A549 (cell line): ENCODE data around the gene WDSUB1.

Experiments
- HDAC2 ChIP-seq: fragments of 200-600 bp; sonication (generic); IDR thresholded peaks from 2 replicates; pipeline ENCODE4 v1.6.1; 2016
- JUN ChIP-seq, 2 experiments: fragments of >200 bp; sonication (Bioruptor Twin); formaldehyde crosslinking; IDR thresholded peaks; 2 replicates in 1 of 2; 3 replicates in 1 of 2; pipeline ENCODE4 v1.6.1; 2016 to 2017
- JUNB ChIP-seq: fragments of >200 bp; sonication (Bioruptor Twin); formaldehyde crosslinking; IDR thresholded peaks from 2 replicates; pipeline ENCODE4 v1.6.1; 2016
- MAZ ChIP-seq: fragments of 150-350 bp; IDR thresholded peaks from 2 replicates; pipeline ENCODE4 v1.6.1; 2014; ENCODE audit warnings: antibody characterized with exemption, low read depth, low read length, borderline replicate concordance
- NR3C1 ChIP-seq: fragments of >200 bp; sonication (Bioruptor Twin); formaldehyde crosslinking; IDR thresholded peaks from 3 replicates; pipeline ENCODE4 v1.6.1; 2017
- POLR2A ChIP-seq: IDR thresholded peaks from 2 replicates; pipeline ENCODE4 v1.6.1; 2012; ENCODE audit warnings: mild to moderate bottlenecking, low read length
- RFX5 ChIP-seq: fragments of 450-650 bp; IDR thresholded peaks from 2 replicates; pipeline ENCODE4 v1.7.1; 2014; ENCODE audit warnings: antibody characterized with exemption, mild to moderate bottlenecking, moderate library complexity
- TF ChIP-seq, protein P1 (sequence below): fragments of >200 bp; sonication (Bioruptor Twin); formaldehyde crosslinking; IDR thresholded peaks from 3 replicates; pipeline ENCODE4 v1.5.1; 2016

DNA sequence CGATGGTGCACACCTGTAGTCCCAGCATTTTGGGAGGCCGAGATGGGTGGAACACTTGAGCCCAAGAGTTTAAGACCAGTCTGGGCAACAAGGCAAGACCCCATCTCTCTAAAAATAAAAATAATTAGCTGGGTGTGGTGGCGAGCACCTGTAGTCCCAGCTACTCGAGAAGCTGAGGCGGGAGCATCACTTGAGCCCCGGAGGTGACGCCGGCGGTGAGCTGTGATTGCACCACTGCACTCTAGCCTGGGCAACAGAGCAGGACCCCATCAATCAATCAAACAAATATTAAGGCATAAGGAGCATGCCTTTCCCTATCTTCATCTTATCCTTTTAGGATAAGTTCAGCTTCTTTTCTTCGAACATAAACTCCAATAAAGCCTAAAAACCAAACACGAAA lies 1.1 kb downstream of the WDSUB1 start:
- TF ChIP-seq RFX5 = no peak
- TF ChIP-seq, protein P1, sequence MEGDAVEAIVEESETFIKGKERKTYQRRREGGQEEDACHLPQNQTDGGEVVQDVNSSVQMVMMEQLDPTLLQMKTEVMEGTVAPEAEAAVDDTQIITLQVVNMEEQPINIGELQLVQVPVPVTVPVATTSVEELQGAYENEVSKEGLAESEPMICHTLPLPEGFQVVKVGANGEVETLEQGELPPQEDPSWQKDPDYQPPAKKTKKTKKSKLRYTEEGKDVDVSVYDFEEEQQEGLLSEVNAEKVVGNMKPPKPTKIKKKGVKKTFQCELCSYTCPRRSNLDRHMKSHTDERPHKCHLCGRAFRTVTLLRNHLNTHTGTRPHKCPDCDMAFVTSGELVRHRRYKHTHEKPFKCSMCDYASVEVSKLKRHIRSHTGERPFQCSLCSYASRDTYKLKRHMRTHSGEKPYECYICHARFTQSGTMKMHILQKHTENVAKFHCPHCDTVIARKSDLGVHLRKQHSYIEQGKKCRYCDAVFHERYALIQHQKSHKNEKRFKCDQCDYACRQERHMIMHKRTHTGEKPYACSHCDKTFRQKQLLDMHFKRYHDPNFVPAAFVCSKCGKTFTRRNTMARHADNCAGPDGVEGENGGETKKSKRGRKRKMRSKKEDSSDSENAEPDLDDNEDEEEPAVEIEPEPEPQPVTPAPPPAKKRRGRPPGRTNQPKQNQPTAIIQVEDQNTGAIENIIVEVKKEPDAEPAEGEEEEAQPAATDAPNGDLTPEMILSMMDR = no peak
- no peak for TF ChIP-seq NR3C1
- no peak for TF ChIP-seq POLR2A
- no peak for TF ChIP-seq JUN (IDR thresholded peaks at IDR 0.05)
- TF ChIP-seq MAZ = no peak
- TF ChIP-seq JUNB = no peak
- no peak for TF ChIP-seq HDAC2
